ENCODE results near the gene ZFP64.

The ZFP64 gene

DNA sequence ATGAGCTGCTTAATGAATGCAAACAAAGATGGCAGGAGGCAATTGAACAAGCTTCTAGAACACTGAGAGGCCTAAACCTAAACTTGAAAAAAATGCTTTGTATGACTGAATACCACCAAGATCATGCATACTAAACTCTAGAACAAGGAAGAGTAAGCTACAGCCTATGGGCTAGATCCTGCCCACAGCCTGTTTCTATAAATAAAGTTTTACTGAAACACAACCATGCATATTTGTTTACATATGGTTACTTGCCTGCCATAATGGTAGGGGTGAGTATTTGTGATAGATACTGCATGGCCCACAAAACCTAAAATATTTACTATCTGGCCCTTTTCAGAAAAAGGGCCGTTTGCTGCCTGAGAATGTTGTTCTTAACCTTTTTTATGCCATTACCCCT, 37.0 kb downstream of the ZFP64 start:
- Histone ChIP-seq H3K9me2 (replicated peaks; ENCODE audit: control insufficient read depth, low read length) (no peaks in the 10 kb centered on the region), H3K36me3 (ENCODE audit: control insufficient read depth, low read length) (peaks cover 15% of the 10 kb centered on the region)

GRCh38 chr20:52153896-52154295, 37.7 kb downstream of the ZFP64 start:
- no peak for TF ChIP-seq EZH2phosphoT487 (IDR thresholded peaks at IDR 0.05; ENCODE audit: borderline replicate concordance, low read length)
- TF ChIP-seq, protein P1, sequence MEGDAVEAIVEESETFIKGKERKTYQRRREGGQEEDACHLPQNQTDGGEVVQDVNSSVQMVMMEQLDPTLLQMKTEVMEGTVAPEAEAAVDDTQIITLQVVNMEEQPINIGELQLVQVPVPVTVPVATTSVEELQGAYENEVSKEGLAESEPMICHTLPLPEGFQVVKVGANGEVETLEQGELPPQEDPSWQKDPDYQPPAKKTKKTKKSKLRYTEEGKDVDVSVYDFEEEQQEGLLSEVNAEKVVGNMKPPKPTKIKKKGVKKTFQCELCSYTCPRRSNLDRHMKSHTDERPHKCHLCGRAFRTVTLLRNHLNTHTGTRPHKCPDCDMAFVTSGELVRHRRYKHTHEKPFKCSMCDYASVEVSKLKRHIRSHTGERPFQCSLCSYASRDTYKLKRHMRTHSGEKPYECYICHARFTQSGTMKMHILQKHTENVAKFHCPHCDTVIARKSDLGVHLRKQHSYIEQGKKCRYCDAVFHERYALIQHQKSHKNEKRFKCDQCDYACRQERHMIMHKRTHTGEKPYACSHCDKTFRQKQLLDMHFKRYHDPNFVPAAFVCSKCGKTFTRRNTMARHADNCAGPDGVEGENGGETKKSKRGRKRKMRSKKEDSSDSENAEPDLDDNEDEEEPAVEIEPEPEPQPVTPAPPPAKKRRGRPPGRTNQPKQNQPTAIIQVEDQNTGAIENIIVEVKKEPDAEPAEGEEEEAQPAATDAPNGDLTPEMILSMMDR (IDR thresholded peaks at IDR 0.05; ENCODE audit: low read depth, low read length, poor library complexity, severe bottlenecking), result no peak
- H3K27me3 ChIP-seq (ENCODE audit: control insufficient read depth, low read length), result no peaks in the 10 kb centered on the region
- H3K4me3 ChIP-seq (ENCODE audit: low read length), result no peak overlapping the region
- no peaks in the 10 kb centered on the region for H3K9me3 ChIP-seq (ENCODE audit: control insufficient read depth, insufficient read depth, low read length)
- no peaks in the 10 kb centered on the region for H3K79me2 ChIP-seq (ENCODE audit: control insufficient read depth, low read length)
- no peaks in the 10 kb centered on the region for H3F3A ChIP-seq (ENCODE audit: control insufficient read depth, insufficient read depth)
- H3K4me1 ChIP-seq (ENCODE audit: control insufficient read depth, low read length), result no peaks in the 10 kb centered on the region
- peaks cover 9% of the 10 kb centered on the region for H3K36me3 ChIP-seq (ENCODE audit: control insufficient read depth, low read length)
- no peak overlapping the region for H3K4me2 ChIP-seq (ENCODE audit: low read length)
- H4K20me1 ChIP-seq (ENCODE audit: control insufficient read depth, insufficient read depth, low read depth, low read length), result no peaks in the 10 kb centered on the region
- no peaks in the 10 kb centered on the region for H3K9me2 ChIP-seq (replicated peaks; ENCODE audit: control insufficient read depth, low read length)
- no peak overlapping the region for H3K27ac ChIP-seq (ENCODE audit: low read depth, low read length)

More for the DNA sequence above, 37.0 kb downstream of the ZFP64 start:
- Histone ChIP-seq H3K27me3 (ENCODE audit: control insufficient read depth, low read length) (no peaks in the 10 kb centered on the region), H3K4me2 (ENCODE audit: low read length) (no peak overlapping the region), H4K20me1 (ENCODE audit: control insufficient read depth, insufficient read depth, low read depth, low read length) (no peaks in the 10 kb centered on the region), H3K4me1 (ENCODE audit: control insufficient read depth, low read length) (no peaks in the 10 kb centered on the region), H3K9me3 (ENCODE audit: control insufficient read depth, insufficient read depth, low read length) (no peaks in the 10 kb centered on the region), H3K27ac (ENCODE audit: low read depth, low read length) (no peak overlapping the region), H3K79me2 (ENCODE audit: control insufficient read depth, low read length) (no peaks in the 10 kb centered on the region), H3F3A (ENCODE audit: control insufficient read depth, insufficient read depth) (no peaks in the 10 kb centered on the region), H3K4me3 (ENCODE audit: low read length) (no peak overlapping the region)
- TF ChIP-seq, protein P1 (IDR thresholded peaks at IDR 0.05; ENCODE audit: low read depth, low read length, poor library complexity, severe bottlenecking), result no peak
- TF ChIP-seq EZH2phosphoT487 (IDR thresholded peaks at IDR 0.05; ENCODE audit: borderline replicate concordance, low read length), result no peak

GRCh38 chr20:52152921-52153320, 38.7 kb downstream of the ZFP64 start:
- Histone ChIP-seq H3F3A (ENCODE audit: control insufficient read depth, insufficient read depth) (no peaks in the 10 kb centered on the region), H3K4me2 (ENCODE audit: low read length) (no peak overlapping the region), H3K9me2 (replicated peaks; ENCODE audit: control insufficient read depth, low read length) (no peaks in the 10 kb centered on the region), H3K4me3 (ENCODE audit: low read length) (no peak overlapping the region), H3K79me2 (ENCODE audit: control insufficient read depth, low read length) (no peaks in the 10 kb centered on the region), H3K27ac (ENCODE audit: low read depth, low read length) (no peak overlapping the region), H3K27me3 (ENCODE audit: control insufficient read depth, low read length) (no peaks in the 10 kb centered on the region), H4K20me1 (ENCODE audit: control insufficient read depth, insufficient read depth, low read depth, low read length) (no peaks in the 10 kb centered on the region), H3K9me3 (ENCODE audit: control insufficient read depth, insufficient read depth, low read length) (no peaks in the 10 kb centered on the region), H3K36me3 (ENCODE audit: control insufficient read depth, low read length) (no peaks in the 10 kb centered on the region; the same call in 1 of the 2 replicates), H3K4me1 (ENCODE audit: control insufficient read depth, low read length) (no peaks in the 10 kb centered on the region)
- TF ChIP-seq EZH2phosphoT487 (IDR thresholded peaks at IDR 0.05; ENCODE audit: borderline replicate concordance, low read length), result no peak
- TF ChIP-seq, protein P1 (IDR thresholded peaks at IDR 0.05; ENCODE audit: low read depth, low read length, poor library complexity, severe bottlenecking), result no peak
